Sigmoid colon (tissue), 7 donors: ENCODE results near the gene MAD1L1. TPM values are rescaled to one million over a fixed set of nuclear protein-coding genes. Genes with fewer than 3 reads are reported as not detected.

Source experiments
- DNase-seq: peaks from one replicate; pipeline ENCODE4 v3.0.0-alpha.2; 2019
- H3K27ac ChIP-seq, 4 donors: fragments of 200-600 bp; sonication (generic); one replicate each; pipeline ENCODE4 v1.5.1; 2016 to 2019; ENCODE audit warnings: mild to moderate bottlenecking in 1 of 4
- H3K27me3 ChIP-seq, 3 donors: fragments of 200-600 bp; sonication (generic); one replicate each; pipeline ENCODE4 v1.5.1; 2019; ENCODE audit warnings: mild to moderate bottlenecking in 1 of 3
- H3K36me3 ChIP-seq, 4 donors: fragments of 200-600 bp; sonication (generic); one replicate each; pipeline ENCODE4 v1.5.1; 2016 to 2019
- H3K4me1 ChIP-seq, 4 donors: fragments of 200-600 bp; sonication (generic); one replicate each; pipeline ENCODE4 v1.5.1; 2017 to 2019
- H3K4me3 ChIP-seq, 4 donors: fragments of 200-600 bp; sonication (generic); one replicate each; pipeline ENCODE4 v1.5.1; 2017 to 2019; ENCODE audit warnings: mild to moderate bottlenecking in 2 of 4, moderate library complexity in 1 of 4
- H3K9me3 ChIP-seq, 4 donors: fragments of 200-600 bp in 3 of 4; sonication (generic) in 3 of 4; one replicate each; pipeline versions ENCODE4 v1.5.1 to v1.6.1; 2013 to 2019
- EP300 ChIP-seq, 4 donors: sonication (generic); formaldehyde crosslinking; IDR thresholded peaks; one replicate each; pipeline ENCODE4 v1.6.1; 2017; ENCODE audit warnings: antibody characterized with exemption in 4 of 4
- POLR2A ChIP-seq, 2 donors: fragments of 450-650 bp; IDR thresholded peaks; one replicate each; pipeline ENCODE4 v1.6.1; 2016; ENCODE audit warnings: antibody characterized with exemption in 2 of 2, mild to moderate bottlenecking in 2 of 2, moderate library complexity in 2 of 2
- POLR2AphosphoS5 ChIP-seq, 4 donors: sonication (generic); formaldehyde crosslinking; IDR thresholded peaks; one replicate each; pipeline ENCODE4 v1.6.1; 2017; ENCODE audit warnings: antibody characterized with exemption in 4 of 4
- WGBS, 2 donors: extraction: QIAGEN DNeasy Blood & Tissue Kit; methylation state at CpG; one replicate each; pipeline ENCODE4 v1.1.7; 2013; 5-methylcytosine and 5-hydroxymethylcytosine counted together
- intact Hi-C: fragments of 100-400 bp; cut with DNase I; formaldehyde crosslinking; loops from one replicate; pipeline ENCODE4 v1.15.1; 2023
- polyA plus RNA-seq, 3 donors: library from polyadenylated mRNA; stranded (reverse); fragments of 200-250 nt; gene quantifications; one replicate each; pipeline ENCODE4 v1.2.3, GENCODE V29; 2013
- total RNA-seq, 4 donors: library from RNA; depleted of rRNA; stranded (reverse); fragments of >200 nt; gene quantifications; one replicate each; pipeline ENCODE4 v1.1.0, GENCODE V29; 2016
- TF ChIP-seq, protein P1 (sequence below), 4 experiments: fragments of 450-650 bp in 3 of 4; fragments of 200-600 bp in 1 of 4; IDR thresholded peaks; one replicate each; pipeline ENCODE4 v1.5.1; 2016 to 2019; ENCODE audit warnings: antibody characterized with exemption in 4 of 4, mild to moderate bottlenecking in 3 of 4, moderate library complexity in 2 of 4
- donor health status: healthy with polysubstance abuse.
- donor health status: Bipolar disorder and iron deficiency.
- donor health status: healthy.

Gene MAD1L1
- total and polyA plus RNA-seq, 7 donors, result 10.2 to 38.4 (median 20.6) TPM

DNA sequence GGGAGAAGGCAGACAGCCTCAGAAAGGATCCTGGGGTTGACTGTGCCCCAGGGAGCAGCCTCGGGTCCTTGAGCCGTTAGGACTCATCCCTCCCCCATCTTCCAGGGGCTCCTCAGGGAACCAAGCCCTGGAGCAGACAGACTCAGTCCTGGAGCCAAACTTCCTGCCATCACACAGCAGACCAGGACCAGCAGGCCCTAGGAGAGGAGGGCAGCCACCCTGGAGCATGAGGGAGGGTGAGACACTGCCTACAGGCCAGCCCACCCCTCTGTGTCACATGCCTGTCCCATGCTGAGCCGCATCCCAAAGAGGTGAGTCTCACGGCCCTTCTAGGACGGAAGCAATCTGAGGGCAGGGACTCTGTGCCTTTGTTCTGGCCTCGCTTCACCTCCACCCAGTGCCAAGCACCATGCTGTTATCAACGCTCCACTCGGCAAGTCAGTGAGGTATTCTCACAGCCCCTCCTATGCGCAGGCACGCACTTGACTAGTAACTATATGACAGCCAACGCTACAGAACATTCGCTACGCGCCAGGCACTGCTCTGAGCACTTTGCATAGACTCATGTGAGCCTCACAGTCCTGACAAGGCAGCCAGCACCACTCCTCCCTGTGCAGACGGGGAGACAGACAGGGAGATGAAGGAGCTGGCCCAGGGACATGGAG is 19.1 kb downstream of the MAD1L1 start:
- Histone ChIP-seq H3K4me1 (peaks cover 0 to 9% (median 0%) of the 10 kb centered on the region in 4 donors), H3K27ac (no peak overlapping the region), H3K9me3 (no peaks in the 10 kb centered on the region), H3K36me3 (peaks cover 0 to 76% (median 28%) of the 10 kb centered on the region in 4 donors), H3K4me3 (no peak overlapping the region), H3K27me3 (no peaks in the 10 kb centered on the region)
- intact Hi-C loops, result no loop called here
- no peak for TF ChIP-seq POLR2A (IDR thresholded peaks at IDR 0.05)
- TF ChIP-seq, protein P1, sequence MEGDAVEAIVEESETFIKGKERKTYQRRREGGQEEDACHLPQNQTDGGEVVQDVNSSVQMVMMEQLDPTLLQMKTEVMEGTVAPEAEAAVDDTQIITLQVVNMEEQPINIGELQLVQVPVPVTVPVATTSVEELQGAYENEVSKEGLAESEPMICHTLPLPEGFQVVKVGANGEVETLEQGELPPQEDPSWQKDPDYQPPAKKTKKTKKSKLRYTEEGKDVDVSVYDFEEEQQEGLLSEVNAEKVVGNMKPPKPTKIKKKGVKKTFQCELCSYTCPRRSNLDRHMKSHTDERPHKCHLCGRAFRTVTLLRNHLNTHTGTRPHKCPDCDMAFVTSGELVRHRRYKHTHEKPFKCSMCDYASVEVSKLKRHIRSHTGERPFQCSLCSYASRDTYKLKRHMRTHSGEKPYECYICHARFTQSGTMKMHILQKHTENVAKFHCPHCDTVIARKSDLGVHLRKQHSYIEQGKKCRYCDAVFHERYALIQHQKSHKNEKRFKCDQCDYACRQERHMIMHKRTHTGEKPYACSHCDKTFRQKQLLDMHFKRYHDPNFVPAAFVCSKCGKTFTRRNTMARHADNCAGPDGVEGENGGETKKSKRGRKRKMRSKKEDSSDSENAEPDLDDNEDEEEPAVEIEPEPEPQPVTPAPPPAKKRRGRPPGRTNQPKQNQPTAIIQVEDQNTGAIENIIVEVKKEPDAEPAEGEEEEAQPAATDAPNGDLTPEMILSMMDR (IDR thresholded peaks at IDR 0.05), result no peak
- TF ChIP-seq POLR2AphosphoS5 (IDR thresholded peaks at IDR 0.05), result no peak
- TF ChIP-seq EP300 (IDR thresholded peaks at IDR 0.05), result no peak
- WGBS, 2 donors, result 97% methylated on average over 15 of the region's 15 CpGs
- no peak for DNase-seq

DNA sequence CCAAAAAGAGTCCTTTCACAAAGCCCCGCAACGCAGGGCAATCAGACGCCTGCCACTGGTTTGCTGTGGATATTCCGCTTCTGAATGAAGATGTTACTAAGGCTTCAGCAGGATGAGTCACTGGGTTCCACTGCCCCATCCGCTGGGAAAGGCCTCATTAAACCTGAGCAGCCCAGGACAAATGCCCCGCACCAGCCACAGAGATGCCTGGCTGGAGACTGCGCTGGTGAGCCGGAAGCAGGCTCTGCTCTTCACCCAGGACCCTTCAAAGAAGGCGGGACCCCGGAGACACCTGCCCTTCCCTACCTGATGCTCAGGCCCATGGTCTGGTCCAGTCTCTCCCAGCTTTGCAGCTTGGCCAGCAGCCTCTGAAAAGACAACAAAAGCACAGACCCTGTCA is 19.8 kb downstream of the MAD1L1 start:
- TF ChIP-seq, protein P1 (IDR thresholded peaks at IDR 0.05), result no peak
- TF ChIP-seq POLR2AphosphoS5 (IDR thresholded peaks at IDR 0.05) (no peak), EP300 (IDR thresholded peaks at IDR 0.05) (no peak), POLR2A (IDR thresholded peaks at IDR 0.05) (no peak)
- peaks cover 0 to 9% (median 0%) of the 10 kb centered on the region in 4 donors for H3K4me1 ChIP-seq
- peaks cover 0 to 77% (median 25%) of the 10 kb centered on the region in 4 donors for H3K36me3 ChIP-seq
- H3K27ac ChIP-seq, result no peak overlapping the region
- no peak for DNase-seq
- intact Hi-C loops, result no loop called here
- no peak overlapping the region for H3K4me3 ChIP-seq
- no peaks in the 10 kb centered on the region for H3K9me3 ChIP-seq
- 97 to 99% methylated on average over 10 of the region's 10 CpGs for WGBS, 2 donors
- no peaks in the 10 kb centered on the region for H3K27me3 ChIP-seq

DNA sequence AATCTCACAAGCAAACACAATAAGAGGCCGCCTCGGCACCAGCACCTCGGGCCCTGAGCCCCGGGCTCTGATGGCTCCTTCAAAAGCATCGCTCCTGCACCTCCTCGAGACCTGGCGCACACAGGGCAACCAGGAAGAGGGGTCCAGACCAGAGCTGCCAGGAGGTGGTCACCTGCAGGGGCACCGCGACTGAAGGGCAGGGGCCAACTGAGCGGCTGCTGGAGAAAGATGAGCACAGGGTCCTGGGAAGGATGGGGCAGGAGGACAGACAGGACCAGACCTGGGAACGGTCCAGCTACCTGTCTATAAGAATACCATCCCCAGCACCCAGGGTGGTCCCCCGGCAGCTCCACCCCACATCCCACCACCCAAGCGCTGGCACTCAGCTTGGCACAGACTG is 20.8 kb downstream of the MAD1L1 start:
- DNase-seq, result no peak
- Histone ChIP-seq H3K4me3 (no peak overlapping the region), H3K4me1 (peaks cover 0 to 9% (median 0%) of the 10 kb centered on the region in 4 donors), H3K27ac (no peak overlapping the region), H3K36me3 (peaks cover 0 to 76% (median 26%) of the 10 kb centered on the region in 4 donors), H3K9me3 (no peaks in the 10 kb centered on the region), H3K27me3 (no peaks in the 10 kb centered on the region)
- TF ChIP-seq POLR2AphosphoS5 (IDR thresholded peaks at IDR 0.05), result no peak
- no peak for TF ChIP-seq EP300 (IDR thresholded peaks at IDR 0.05)
- TF ChIP-seq, protein P1 (IDR thresholded peaks at IDR 0.05), result no peak
- no peak for TF ChIP-seq POLR2A (IDR thresholded peaks at IDR 0.05)
- WGBS, 2 donors, result 96 to 97% methylated on average over 13 of the region's 13 CpGs
- intact Hi-C loops, result no loop called here

- Histone ChIP-seq H3K4me1 (peaks cover 0 to 9% (median 0%) of the 10 kb centered on the region in 4 donors), H3K36me3 (peaks cover 0 to 70% (median 24%) of the 10 kb centered on the region in 4 donors), H3K27ac (no peak overlapping the region), H3K9me3 (no peaks in the 10 kb centered on the region), H3K27me3 (no peaks in the 10 kb centered on the region), H3K4me3 (no peak overlapping the region)
- intact Hi-C loops, result no loop called here
- DNase-seq, result no peak
- TF ChIP-seq POLR2A (IDR thresholded peaks at IDR 0.05), result no peak
- no peak for TF ChIP-seq EP300 (IDR thresholded peaks at IDR 0.05)
- TF ChIP-seq, protein P1 (IDR thresholded peaks at IDR 0.05), result no peak
- TF ChIP-seq POLR2AphosphoS5 (IDR thresholded peaks at IDR 0.05), result no peak
- WGBS, 2 donors, result 93 to 94% methylated on average over 15 of the region's 15 CpGs
Measured at GRCh38 chr7:2211259-2211880, 21.4 kb downstream of the MAD1L1 start.
